ENCODE data around the gene PLA2G2F.

Gene PLA2G2F, protein sequence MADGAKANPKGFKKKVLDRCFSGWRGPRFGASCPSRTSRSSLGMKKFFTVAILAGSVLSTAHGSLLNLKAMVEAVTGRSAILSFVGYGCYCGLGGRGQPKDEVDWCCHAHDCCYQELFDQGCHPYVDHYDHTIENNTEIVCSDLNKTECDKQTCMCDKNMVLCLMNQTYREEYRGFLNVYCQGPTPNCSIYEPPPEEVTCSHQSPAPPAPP

DNA sequence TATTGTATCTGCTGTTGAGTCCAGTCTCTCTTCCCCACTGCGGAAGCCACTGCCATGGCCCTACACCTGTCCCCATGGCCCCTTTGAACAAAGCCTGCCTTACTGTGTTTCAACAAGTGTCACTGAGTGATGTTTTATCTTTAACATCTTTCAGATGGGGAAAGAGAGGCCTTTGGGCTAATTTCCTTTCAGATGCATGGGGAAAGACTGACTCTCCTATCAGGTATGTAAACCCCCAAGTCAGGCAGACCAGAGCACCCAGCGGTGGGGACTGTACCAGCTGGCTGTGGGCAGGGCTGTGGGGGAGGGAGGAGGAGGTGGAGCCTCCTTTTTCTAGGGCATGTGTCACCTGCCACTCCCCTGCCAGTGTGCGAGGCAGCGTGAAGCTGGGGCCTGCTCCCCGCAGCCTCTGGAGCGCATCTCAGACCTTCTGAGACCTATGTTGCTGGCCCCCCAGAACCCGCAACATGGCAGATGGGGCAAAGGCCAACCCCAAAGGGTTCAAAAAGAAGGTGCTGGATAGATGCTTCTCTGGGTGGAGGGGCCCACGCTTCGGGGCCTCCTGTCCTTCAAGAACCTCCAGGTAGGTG is at the start of gene PLA2G2F:
TSS of gene PLA2G2F (plus strand) at position 363 of the 590 bp plus-strand sequence. CDS start at position 468, 105 bp downstream.
- no peak for DNase-seq

DNA sequence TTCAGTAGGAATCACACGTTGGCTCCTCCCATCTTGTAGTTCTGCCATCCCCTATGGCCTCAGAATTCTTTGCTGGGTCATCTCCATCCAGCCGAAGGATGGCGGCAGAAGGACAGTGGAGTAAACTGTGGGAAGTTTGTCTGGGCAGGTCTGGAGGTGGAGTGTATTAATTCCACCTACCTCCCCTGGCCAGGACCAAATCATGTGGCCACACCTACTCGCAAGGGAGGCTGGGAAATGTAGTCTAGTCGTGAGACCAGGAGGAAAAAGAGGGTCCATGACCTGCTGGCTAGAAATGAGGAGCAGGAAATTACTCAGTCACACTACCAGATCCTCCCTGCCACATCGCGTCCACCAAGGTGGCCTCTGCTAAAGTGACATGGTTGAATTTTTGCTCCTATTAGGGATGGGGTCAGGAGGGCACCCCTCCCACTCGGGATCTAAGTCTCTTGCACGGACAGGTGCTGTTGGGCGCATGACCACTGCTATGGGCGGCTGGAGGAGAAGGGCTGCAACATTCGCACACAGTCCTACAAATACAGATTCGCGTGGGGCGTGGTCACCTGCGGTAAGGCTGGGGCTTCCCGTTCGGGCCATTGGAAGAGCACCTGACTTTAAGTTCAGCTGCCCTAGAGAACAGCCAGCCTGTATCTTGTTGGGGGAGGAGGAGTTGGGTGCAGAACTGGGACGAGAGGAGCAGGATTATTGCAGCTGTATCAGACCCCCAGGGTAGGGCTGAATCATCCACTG is 49.6 kb upstream of the PLA2G2F start:
- DNase-seq = no peak

DNA sequence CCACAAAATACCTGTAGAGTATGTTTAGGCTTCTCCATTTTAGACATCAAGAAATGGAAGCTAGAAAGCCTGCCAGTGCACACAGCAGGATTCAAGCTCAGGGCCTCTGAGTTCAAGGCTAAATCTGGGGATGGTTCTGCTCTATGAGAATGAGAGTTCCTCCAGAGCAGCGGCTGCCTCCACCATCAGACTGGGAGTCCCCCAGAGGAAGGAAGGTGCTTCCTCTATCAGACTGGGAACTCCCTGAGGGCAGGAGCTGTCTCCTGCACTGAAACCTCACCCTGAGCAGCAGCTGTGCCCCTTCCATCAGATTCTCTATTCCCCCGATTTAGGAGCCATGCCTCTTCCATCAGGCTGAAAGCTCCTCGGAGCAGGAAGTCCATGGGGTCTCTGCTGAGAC is 49.0 kb upstream of the PLA2G2F start:
- DNase-seq = no peak

DNA sequence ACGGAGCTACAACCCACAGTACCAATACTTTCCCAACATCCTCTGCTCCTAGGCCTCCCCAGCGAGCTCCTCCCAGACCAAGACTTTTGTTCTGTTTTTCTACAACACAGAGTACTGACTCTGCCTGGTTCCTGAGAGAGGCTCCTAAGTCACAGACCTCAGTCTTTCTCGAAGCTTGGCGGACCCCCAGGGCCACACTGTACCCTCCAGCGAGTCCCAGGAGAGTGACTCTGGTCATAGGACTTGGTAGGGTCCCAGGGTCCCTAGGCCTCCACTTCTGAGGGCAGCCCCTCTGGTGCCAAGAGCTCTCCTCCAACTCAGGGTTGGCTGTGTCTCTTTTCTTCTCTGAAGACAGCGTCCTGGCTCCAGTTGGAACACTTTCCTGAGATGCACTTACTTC is 48.5 kb upstream of the PLA2G2F start:
- no peak for DNase-seq

DNA sequence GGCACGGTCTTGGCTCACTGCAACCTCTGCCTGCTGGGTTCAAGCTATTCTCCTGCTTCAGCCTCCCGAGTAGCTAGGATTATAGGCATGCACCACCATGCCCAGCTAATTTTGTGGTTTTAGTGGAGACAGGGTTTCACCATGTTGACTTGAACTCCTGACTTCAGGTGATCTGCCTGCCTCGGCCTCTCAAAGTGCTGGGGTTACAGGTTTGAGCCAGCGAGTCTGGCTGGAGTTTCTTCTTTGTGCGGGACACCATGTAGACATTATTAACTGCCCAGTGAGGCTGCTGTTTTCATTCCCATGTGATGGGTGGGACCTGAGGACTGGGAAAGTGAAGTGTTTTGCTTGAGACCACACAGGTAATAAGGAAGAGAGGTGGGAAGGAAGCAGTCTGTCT is 45.8 kb upstream of the PLA2G2F start:
- DNase-seq = no peak

DNA sequence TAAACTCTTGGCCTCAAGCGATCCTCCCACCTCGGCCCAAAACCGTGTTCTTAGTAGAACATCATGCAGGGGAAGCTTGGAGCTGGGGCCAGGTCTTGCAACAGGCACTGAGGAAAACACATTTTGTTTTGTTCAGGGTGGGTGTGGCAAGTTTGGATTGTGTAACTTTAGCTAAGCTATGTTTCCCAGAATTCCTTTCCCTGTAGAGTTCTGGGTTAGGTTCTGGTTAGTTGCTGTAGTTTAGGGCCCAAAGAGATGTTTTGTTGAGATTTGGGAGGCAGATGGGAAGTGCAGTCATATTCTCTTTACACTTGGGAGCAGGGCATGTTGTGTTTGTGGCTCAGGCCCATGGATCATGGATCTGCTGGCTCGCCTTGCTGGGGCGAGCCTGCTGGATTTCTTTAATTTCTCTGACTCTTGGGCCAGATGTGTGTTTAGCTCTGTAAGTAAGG is 45.2 kb upstream of the PLA2G2F start:
- DNase-seq = no peak

DNA sequence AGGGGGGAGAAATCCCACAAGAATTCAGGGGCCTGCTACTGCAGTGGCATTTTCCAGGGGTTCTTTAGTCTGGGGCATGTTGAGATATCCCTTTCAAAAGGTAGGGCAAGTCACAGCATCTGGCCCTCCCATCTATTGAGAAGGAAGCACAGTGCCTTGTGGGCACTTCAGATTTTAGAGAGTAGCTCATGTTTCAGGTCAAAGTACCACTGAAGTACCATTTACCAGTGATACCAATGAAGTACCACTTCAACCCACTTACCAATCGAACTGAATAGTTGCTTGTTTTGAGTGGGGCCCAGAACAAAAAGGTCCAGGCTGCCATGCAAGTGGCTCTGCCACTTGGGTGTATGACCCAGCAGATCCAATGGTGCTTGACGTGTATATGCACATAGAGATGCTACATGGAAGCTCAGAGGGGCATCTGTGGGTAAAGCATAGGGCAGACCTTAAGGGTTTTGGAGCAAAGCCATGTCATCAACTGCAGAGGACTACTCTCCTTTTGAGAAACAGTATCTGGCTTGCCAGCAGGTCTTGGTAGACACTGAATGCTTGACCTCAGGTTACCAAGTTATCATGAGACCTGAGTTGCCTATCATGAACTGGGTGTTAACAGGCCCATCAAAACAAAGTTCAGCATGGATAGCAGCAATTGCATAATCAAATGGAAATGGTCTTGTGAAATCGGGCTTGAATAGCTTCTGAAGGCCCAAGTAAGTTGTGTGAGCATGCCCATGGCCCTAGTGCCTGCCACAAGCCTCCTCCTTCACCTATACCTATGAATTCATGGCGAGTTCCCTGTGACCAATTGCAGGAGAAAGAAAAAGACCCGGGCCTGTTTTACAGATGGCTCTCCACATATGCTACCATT is 43.3 kb upstream of the PLA2G2F start:
- DNase-seq = no peak

DNA sequence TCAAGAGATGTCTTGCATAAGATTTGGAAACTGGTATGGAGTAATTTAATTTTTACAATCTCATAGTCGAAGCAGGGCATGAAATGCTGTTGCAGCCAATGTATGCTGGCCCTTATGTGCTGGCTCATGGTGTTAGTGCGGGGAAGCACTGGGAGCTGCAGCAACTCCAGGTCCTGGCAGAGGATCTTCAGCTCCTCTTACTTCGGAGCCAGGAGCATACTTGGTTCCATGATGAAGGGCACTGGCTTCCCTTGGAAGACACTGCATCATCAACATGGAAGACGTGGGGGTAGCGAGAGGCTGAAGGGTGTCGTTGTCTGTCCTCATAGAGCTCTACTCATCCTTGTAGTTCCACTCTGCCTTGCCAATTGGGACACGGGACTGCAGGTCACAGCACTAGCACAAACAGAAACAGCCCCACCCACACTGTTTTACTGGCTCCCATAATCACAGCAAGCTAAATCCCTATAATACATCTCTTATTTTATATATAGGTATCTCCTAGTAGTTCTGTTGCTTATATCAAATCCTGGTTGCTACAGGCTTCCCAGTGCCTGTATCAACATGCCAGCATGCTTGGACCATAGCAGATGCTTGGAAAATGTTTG is 42.2 kb upstream of the PLA2G2F start:
- DNase-seq = no peak

DNA sequence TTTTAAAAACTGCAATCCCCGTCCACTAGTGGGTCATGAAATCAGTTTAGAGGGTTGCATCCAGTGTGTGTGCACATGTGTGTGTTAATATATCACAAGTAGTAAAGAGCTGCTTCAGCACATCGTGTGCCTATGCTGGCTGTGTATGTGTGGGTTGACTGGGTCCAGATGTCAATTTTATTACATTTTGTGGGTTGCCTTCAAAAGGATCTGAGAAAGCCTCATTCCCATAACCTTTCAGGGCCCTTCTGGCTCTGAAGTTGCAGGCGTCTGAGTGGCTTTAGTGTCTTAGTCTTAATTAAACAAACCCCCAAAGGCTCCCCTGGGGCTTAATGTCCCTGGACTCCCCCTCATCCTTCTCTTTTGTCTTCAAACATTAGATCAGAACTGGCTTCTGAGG is 39.6 kb upstream of the PLA2G2F start:
- DNase-seq = no peak

DNA sequence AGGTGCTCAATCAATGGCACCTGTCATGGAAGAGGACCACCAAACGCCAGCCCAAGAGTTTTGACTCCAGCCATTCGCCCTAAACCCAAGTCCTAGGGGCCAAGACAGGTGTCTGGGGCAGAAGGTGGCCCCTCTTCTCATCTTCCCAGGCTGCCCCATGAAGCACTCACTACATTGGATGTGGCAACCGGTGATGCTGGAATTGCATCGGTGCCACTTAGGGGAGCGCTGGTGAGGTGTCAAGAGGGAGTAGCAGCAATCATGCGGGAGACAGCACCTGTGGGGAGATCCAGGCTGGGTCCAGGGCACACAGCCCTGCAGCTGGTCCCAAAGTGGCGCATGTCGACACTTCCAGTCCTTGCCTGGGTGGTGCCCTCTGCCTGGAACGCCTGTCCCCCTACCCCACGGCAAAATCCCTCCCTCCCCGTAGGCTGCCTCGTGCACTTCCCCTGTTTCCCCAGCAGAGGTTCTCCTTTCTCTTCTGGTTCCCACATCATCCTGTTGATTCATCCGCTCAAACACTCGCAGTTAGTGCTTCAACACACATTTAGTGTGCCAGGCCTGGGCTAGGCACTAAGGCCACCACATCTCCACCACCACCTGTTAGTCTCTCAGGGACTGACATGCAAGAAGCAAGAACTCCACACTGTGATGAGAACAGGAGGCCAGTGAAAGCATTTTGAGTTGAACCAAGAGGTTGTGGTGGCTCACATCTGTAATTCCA is 38.3 kb upstream of the PLA2G2F start:
- peak; percentile 50 for DNase-seq

DNA sequence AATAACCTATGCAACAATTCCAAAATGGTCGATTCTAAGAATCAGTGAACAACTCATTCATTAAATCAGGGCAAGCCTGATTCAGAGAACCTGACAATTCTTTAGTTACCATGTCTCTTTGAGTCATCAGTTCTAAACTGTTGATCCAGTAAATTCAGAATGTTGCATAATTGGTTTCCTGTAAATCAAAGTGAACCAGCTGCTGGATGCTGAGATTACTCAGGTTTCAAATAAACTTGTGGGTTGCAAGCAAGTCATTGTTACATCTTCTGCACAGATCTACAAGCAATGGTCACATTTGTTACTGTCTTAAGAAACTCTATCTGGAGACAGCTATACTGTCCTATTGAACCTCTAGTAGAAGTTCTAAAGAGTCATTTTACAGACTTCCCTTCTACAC is 36.2 kb upstream of the PLA2G2F start:
- DNase-seq = no peak

DNA sequence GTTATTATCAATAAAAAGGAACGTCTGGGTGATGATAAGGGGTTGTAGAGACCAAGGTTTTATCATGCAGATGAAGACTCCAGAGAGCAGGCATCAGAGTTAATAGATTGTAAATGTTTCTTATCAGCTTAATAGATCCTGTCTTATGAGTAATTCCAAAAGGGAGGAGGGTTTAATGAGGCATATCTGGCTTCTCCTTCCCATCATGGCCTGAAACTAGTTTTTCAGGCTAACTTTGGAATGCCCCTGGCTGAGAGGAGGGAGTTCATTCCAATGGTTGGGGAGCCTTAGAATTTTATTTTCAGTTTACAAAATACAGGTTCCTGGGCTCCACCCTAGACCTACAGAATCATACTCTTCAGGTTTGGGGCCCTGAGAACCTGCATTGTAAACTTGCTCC is 33.3 kb upstream of the PLA2G2F start:
- no peak for DNase-seq

DNA sequence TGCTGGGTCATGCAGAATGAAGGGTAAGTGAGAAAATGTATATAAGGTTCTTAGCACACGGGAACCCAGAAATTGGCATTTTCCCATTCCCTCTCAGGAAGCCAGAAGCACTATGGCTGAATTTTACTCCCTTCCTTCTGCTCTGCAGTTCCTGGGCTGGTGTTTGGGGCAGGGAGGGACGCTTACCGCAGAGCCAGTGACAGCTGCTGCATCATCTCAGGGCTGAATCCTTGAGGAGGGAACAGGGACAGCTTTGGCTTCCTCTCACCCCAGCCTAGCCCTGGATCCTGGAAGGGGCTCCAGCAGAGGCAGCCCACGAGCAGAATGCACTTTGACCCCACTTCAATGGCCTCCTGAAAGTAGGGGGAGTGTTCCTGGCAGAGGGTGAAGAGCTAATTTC is 31.8 kb upstream of the PLA2G2F start:
- no peak for DNase-seq

DNA sequence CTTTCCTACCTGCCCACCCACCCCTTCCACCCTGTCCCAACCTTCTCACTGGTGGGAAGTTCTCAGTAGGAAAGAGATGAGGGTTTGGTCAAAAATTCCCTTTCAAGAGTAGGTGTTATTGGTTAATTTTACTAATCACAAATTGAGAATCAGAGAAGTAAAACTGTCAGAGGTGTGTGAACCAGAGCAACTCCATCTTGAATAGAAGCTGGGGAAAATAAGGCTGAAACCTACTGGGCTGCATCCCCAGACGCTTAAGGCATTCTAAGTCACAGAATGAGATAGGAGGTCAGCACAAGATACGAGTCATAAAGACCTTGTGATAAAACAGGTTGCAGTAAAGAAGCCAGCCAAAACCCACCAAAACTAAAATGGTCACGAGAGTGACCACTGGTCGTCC is 31.3 kb upstream of the PLA2G2F start:
- no peak for DNase-seq

DNA sequence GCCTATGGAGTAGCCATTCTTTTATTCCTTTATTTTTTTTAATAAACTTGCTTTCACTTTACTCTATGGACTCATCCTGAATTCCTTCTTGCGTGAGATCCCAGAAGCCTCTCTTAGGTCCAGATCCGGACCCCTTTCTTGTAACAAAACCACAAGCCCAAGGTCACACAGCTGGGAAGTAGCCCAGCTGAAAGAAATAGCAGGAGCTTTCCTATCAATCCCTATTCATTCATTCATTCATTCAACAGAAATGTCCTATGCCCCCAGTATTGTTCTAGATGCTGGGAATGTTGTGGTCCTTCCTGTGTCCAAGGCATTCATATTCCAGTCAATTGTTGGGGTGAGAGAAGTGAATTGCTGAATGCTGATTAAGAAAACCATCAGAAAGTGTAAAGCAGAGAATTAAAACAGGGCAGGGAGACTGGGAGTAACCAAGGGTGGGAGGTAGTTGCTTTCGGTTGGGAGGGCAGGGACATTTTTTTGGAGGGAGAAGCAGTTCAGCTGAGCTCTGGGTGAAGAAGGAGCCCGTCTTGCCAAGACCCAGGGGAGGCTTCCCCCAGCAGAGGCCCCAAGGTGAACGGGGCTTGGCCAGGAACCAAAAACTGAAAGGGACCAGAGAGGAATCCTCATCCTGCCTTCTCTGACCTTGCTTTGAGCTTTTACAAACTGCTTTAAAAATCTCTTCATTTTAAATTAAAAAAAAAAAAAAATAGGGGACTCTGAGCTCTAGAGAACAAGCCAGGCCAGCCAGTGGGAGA is 30.6 kb upstream of the PLA2G2F start:
- DNase-seq = no peak

DNA sequence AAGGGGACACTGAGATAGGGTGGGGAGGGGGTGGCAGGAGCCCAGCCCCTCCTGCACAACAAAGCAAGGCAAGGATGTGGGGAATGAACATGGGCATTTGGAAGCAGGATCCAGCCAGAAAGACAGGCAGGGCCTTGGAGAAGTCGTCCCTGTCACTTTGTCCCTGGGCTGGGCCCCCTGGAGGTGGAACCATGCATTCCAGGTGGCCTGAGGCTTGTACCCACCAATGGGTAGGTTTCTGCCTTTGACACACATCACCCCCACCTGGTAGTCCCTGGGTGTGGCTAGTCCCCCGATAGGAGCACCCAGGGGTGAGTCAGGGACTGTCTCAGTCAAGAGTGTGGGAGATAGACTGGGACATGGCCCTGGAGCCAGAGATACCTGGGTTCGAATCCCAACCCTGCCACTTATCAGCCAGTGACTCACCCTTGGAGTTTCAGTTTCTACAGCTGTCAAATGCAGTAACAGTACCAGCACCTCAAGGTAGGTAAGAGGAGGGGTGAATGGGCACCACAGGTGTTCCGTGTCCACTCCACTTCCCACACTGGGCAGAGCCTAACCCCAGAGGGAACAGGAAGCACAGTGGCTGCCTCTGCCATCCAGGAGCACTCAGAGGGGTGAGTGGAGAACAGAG is 29.8 kb upstream of the PLA2G2F start:
- peak; percentile 8 for DNase-seq

DNA sequence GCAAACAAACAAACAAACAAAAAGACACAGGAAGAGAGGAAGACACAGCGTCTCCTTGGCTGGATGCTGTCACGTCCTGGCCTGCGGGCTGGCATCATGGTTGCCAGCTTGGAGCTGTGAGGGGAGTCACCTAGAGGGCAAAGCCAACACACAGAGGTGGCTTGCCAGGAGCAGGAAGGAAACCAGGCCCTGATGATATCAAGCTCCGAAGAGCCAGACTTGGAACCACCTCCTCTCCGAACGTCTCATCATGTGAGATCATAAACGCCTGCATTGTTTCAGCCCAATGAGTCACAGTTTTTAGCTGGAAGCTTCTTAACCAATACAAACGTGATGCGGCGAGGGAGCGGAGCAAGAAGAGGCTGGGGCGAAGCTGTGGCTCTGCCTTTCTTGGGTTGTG is 28.4 kb upstream of the PLA2G2F start:
- no peak for DNase-seq

DNA sequence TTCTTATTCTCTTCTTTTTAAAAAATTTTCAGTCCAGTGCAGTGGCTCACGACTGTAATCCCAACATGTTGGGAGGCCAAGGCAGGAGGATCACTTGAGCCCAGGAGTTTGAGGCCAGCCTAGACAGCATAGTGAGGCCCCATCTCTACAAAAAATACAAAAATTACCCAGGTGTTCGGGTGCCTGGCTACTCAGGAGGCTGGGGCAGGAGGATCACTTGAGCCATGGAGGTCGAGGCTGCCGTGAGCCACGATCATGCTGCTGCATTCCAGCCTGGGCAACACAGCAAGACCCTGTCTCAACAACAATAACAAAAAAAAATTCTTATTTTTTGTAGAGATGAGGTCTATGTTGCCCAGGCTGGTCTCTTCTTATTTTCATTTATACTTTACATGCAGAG is 27.7 kb upstream of the PLA2G2F start:
- no peak for DNase-seq

DNA sequence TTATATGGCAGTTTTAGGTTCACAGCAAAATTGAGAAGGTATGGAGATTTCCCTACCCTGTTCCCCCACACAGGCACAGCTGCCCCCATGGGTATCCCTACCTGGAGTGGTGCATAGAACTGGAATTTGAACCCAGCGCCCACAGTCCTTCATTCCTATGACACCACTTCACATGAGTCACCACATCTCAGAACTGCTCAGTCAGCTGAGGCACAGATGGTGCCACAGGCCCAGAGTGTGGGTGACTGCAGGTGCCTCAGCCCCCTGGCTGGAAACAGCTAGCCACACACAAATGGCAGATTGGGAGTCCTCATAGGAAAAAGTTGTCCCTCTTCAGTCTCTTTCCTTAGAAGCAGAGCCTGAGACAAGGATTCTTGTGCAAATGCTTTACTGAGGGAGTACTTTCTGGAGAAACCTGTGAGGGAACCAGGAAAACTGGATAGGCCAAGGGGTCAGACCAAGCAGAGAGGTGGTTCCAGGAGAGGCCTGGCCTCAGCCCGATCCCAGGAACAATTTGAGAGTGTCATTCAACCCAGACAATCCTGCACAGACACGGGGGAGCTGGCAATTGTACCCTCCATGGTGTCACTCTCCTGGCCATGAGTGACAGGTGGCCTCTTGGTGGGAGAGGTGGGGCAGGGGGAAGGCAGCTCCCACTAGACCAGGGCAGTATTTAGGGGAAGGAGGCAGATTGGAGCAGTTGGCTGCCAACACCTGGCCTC is 26.7 kb upstream of the PLA2G2F start:
- DNase-seq = peak; percentile 9

DNA sequence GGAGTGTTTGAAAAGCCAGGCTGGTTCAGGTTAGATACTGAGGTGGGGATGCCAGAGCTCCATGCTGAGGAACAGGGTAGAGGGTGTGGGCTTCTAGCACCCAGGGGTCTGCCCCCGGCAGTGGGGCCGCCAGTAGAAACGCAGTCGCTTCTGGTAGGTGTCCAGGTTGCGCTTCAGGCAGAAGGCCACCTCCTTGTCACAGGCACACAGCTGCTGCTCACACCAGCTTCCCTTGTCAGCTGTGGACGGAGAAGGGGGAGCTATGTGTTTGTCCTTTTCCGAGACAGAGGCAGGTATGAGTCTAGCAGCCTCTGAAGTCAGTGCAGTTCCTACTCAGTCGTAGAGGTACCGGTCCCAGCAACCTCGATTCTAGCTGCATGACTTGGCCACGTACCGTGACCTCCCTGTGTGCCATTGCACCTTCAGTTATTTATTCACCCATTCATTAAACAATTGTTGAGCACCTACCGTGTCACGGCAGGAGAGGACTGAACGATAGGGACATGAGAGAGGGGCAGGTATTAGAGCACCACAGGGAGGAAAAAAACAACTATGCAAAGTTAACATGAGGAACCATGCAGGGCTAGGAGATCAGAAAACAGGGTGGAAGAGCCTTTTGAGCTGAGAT is 25.0 kb upstream of the PLA2G2F start:
- DNase-seq = no peak
